Fibroblast of lung (primary cell): ENCODE data around the gene PFKP. TPM values are rescaled to one million over a fixed set of nuclear protein-coding genes. Genes with fewer than 3 reads are reported as not detected.

Experiments used
- DNase-seq, 2 donors: peaks; one replicate each; pipeline versions ENCODE4 v3.0.0 to v3.0.0-alpha.2; 2010; ENCODE audit warnings: low read depth in 2 of 2
- H2AFZ ChIP-seq: 2 replicates; pipeline ENCODE4 v1.5.1; 2012; ENCODE audit warnings: low read length, control low read depth, inconsistent platforms
- H3K27ac ChIP-seq: 2 replicates; pipeline ENCODE4 v1.5.1; 2011; ENCODE audit warnings: low read length, control low read depth; ENCODE audit not compliant: insufficient read depth
- H3K27me3 ChIP-seq: 2 replicates; pipeline ENCODE4 v1.5.1; 2011; ENCODE audit warnings: mild to moderate bottlenecking, low read length; ENCODE audit not compliant: control insufficient read depth, insufficient read depth
- H3K36me3 ChIP-seq: 2 replicates; pipeline ENCODE4 v1.5.1; 2011; ENCODE audit warnings: low read length; ENCODE audit not compliant: control insufficient read depth, insufficient read depth
- H3K4me1 ChIP-seq: 2 replicates; pipeline ENCODE4 v1.5.1; 2011; ENCODE audit warnings: low read length; ENCODE audit not compliant: control insufficient read depth, insufficient read depth; ENCODE audit errors: extremely low read depth
- H3K4me2 ChIP-seq: 2 replicates; pipeline ENCODE4 v1.5.1; 2011; ENCODE audit warnings: low read length, control low read depth; ENCODE audit not compliant: insufficient read depth; ENCODE audit errors: extremely low read depth
- H3K4me3 ChIP-seq, 4 experiments: fragments of 200-600 bp in 1 of 4; sonication (generic) in 1 of 4; replicated peaks in 1 of 4; 2 replicates each; pipeline ENCODE4 v1.5.1; 2011 to 2016; ENCODE audit warnings: low read length in 4 of 4, low read depth in 3 of 4, mild to moderate bottlenecking in 3 of 4, control low read depth in 2 of 4, inconsistent platforms in 1 of 4, mixed read lengths in 1 of 4; ENCODE audit not compliant: insufficient read depth in 1 of 4; ENCODE audit errors: control extremely low read depth in 1 of 4
- H3K79me2 ChIP-seq: 2 replicates; pipeline ENCODE4 v1.5.1; 2012; ENCODE audit warnings: mild to moderate bottlenecking, low read length, inconsistent platforms; ENCODE audit not compliant: control insufficient read depth, insufficient read depth
- H3K9ac ChIP-seq: 2 replicates; pipeline ENCODE4 v1.5.1; 2011; ENCODE audit warnings: mild to moderate bottlenecking, low read length, control low read depth; ENCODE audit not compliant: insufficient read depth
- H3K9me3 ChIP-seq: 2 replicates; pipeline ENCODE4 v1.5.1; 2012; ENCODE audit warnings: low read depth, low read length; ENCODE audit not compliant: control insufficient read depth, insufficient read depth
- H4K20me1 ChIP-seq: 2 replicates; pipeline ENCODE4 v1.5.1; 2011; ENCODE audit warnings: low read length; ENCODE audit not compliant: control insufficient read depth, insufficient read depth; ENCODE audit errors: extremely low read depth
- CTCF ChIP-seq, 2 donors: IDR thresholded peaks in 1 of 2; conservative IDR thresholded peaks in 1 of 2; 1 replicate in 1 of 2; 2 replicates in 1 of 2; pipeline ENCODE4 v1.5.1; 2011 to 2012; ENCODE audit warnings: low read length in 2 of 2, control low read depth in 1 of 2, inconsistent platforms in 1 of 2, low read depth in 1 of 2, mild to moderate bottlenecking in 1 of 2
- EZH2 ChIP-seq: IDR thresholded peaks from 2 replicates; pipeline ENCODE4 v1.5.1; 2012; ENCODE audit warnings: low read length, control low read depth, mild to moderate bottlenecking; ENCODE audit errors: missing control alignments
- polyA plus RNA-seq, 2 donors: library from polyadenylated mRNA; depleted of rRNA in 1 of 2; stranded (reverse) in 1 of 2; unstranded in 1 of 2; fragments of >200 nt; gene quantifications; 2 replicates each; pipeline ENCODE4 v1.2.1, GENCODE V29; 2011 to 2012; ENCODE audit warnings: missing spikeins in 1 of 2
- total RNA-seq: library from RNA; depleted of rRNA; stranded (reverse); fragments of >200 nt; gene quantifications from 2 replicates; pipeline ENCODE4 v1.2.1, GENCODE V29; 2014

PFKP gene
- total and polyA plus RNA-seq, 2 donors (not counting 1 experiment from before 2014, with no cell fraction given) = 74.3 to 90.3 TPM

- Histone ChIP-seq H3K4me1 (no peaks in the 10 kb centered on the region), H4K20me1 (no peaks in the 10 kb centered on the region), H3K36me3 (peaks cover 31% of the 10 kb centered on the region), H3K4me3 (no peak overlapping the region), H2AFZ (no peak overlapping the region), H3K4me2 (no peak overlapping the region), H3K27ac (no peak overlapping the region), H3K79me2 (peaks cover 7% of the 10 kb centered on the region), H3K27me3 (no peaks in the 10 kb centered on the region), H3K9ac (no peak overlapping the region), H3K9me3 (no peaks in the 10 kb centered on the region)
- TF ChIP-seq CTCF (conservative IDR thresholded peaks at IDR 0.05 in 1 of 2, IDR thresholded peaks at IDR 0.05 in 1 of 2; ENCODE audit: low read depth in 1 of 2, low read length in 2 of 2) = no peak
- no peak for TF ChIP-seq EZH2
- no peak for DNase-seq
These were observed 44.3 kb downstream of the PFKP start for GRCh38 chr10:3111621-3112163.

GRCh38 chr10:3113343-3113720, 46.0 kb downstream of the PFKP start:
- Histone ChIP-seq H3K9me3 (no peaks in the 10 kb centered on the region), H3K9ac (no peak overlapping the region), H3K27ac (no peak overlapping the region), H3K4me1 (no peaks in the 10 kb centered on the region), H3K27me3 (no peaks in the 10 kb centered on the region), H3K4me2 (no peak overlapping the region), H4K20me1 (no peaks in the 10 kb centered on the region), H2AFZ (no peak overlapping the region), H3K79me2 (peaks cover 7% of the 10 kb centered on the region), H3K4me3 (no peak overlapping the region), H3K36me3 (peaks cover 39% of the 10 kb centered on the region)
- DNase-seq = no peak
- TF ChIP-seq EZH2 = no peak
- no peak for TF ChIP-seq CTCF (conservative IDR thresholded peaks at IDR 0.05 in 1 of 2, IDR thresholded peaks at IDR 0.05 in 1 of 2; ENCODE audit: low read depth in 1 of 2, low read length in 2 of 2)

GRCh38 chr10:3115685-3116084, 48.3 kb downstream of the PFKP start:
- TF ChIP-seq CTCF (conservative IDR thresholded peaks at IDR 0.05 in 1 of 2, IDR thresholded peaks at IDR 0.05 in 1 of 2; ENCODE audit: low read depth in 1 of 2, low read length in 2 of 2) (no peak), EZH2 (no peak)
- no peaks in the 10 kb centered on the region for H3K27me3 ChIP-seq
- H3K9me3 ChIP-seq = no peaks in the 10 kb centered on the region
- no peak overlapping the region for H3K27ac ChIP-seq
- no peak overlapping the region for H2AFZ ChIP-seq
- peaks cover 33% of the 10 kb centered on the region for H3K36me3 ChIP-seq
- no peak for DNase-seq
- no peaks in the 10 kb centered on the region for H3K4me1 ChIP-seq
- H3K4me2 ChIP-seq = no peak overlapping the region
- H4K20me1 ChIP-seq = no peaks in the 10 kb centered on the region
- peaks cover 4% of the 10 kb centered on the region for H3K79me2 ChIP-seq
- no peak overlapping the region for H3K4me3 ChIP-seq
- no peak overlapping the region for H3K9ac ChIP-seq
